Activated effector memory CD4-positive, alpha-beta T cell treated with anti-CD3 and anti-CD28 coated beads, Interleukin-2, amount 50 U/mL, for 16 hours (primary cell): ENCODE results near the gene DLST.

Experiments
- DNase-seq: peaks from one replicate; pipeline ENCODE4 v3.0.0-alpha.2; 2020

DLST gene

DNA sequence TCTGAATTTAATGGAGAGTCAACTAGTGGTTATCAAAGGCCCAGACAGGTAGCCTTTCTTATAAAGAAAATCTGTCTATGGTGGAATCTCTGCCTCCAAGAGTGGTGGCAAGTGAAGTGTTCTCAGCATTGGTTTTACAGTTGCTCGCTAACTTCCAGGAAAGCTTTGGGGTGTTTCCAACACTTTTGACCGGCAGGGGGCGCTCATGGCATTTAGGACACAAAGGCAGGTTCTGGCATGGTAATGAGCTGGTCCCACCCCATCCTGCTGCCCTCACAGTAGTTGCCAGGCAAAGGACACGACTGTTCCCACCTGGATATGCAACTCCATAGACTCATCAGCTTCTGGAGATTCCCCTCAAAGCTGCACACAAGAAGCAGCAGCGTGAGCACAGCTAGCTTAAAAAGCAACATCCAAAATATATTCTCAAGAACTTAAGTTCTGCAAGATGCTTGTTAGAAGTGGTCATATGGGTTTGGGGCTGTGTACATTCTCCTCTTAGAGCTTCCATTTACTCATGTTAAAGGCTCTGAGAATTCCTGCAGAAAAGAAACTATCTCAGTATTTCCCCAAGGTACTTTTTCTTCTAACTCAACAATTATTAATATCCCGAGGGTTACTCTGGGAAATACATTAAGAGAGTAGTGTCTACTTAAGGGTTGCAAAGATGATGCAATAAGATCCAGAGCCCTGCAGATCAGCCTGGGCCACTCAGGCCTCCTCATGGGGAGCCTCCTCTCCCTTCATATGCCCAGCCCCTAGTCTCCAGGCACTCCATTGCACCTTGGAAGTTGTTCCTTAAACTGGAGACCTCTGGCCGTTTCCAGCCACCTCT lies 20.6 kb upstream of the DLST start:
- DNase-seq, result peak; percentile 97

DNA sequence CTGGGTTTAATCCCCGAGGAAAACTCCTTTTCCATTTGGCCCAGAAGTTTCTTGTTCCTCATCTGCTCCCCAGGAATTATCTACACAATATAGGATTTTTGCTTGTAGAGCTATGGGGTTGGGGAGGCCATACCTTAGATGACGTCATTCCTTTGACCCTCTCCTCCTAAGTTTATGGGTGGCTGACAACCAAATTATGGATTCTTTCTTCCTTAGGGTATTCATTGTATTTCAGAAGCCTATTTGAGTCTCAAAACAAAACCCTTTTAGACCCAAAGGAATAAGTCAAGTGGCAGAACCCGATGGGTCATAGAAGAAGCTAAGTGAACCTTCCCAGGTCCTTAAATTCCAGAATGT lies 20.0 kb upstream of the DLST start:
- DNase-seq, result no peak

DNA sequence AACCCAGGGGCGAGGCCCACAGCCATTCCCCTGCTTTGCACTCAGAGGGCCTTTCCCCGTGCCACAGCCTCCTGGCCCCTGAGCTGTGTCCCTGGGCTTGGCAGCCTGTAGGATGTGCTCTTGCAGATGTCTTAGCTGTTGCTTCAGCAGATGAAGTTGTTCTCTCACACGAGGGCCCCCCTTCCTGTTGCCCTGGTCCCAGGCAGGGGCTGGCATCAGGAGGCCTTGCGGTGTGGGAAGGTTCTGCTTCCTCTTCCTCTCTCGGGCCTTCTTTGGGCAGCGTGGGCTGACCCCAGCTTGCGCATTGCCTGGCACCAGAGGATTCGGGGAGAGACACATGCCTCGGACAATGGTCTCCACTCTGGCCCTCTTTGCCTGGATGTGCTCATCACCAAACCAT lies 18.4 kb upstream of the DLST start:
- no peak for DNase-seq

GRCh38 chr14:74864198-74864597 lies 17.5 kb upstream of the DLST start:
- no peak for DNase-seq

GRCh38 chr14:74865156-74865555 lies 16.6 kb upstream of the DLST start:
- no peak for DNase-seq

DNA sequence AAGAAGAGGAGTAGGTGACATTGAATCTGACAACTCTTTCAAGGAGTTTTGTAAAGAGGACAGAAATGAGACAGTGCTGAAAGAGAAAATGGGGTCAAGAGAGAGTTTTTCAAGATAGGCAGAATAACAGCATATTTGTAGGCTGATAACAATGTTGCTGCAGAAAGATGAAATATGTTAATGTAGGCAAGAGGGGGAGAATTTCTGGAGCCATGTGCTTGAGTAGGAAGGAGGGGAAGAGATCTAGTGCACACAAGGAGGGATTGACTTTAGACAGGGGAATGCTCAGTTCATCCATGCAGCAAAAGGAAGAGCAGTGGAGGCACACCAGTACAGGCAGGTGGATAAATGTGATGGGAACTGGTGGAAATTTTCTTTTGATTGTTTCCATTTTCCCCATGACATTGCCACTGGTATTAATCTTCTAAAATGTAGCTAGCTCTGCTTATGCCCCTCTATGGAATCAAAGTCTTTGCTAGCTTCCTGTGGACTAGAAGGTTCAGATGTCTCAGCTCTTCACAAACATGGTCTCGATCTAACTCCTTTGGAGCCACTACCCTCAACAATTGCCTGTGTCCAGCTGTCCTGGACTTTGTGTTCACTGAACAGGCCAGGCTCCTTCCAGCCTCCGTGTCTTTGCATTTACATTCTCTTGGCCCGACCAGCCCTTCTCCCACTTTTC lies 14.9 kb upstream of the DLST start:
- no peak for DNase-seq

GRCh38 chr14:74867673-74868072 lies 14.0 kb upstream of the DLST start:
- DNase-seq, result peak; percentile 80

- no peak for DNase-seq
Measured at GRCh38 chr14:74868739-74869138, 13.0 kb upstream of the DLST start.

DNA sequence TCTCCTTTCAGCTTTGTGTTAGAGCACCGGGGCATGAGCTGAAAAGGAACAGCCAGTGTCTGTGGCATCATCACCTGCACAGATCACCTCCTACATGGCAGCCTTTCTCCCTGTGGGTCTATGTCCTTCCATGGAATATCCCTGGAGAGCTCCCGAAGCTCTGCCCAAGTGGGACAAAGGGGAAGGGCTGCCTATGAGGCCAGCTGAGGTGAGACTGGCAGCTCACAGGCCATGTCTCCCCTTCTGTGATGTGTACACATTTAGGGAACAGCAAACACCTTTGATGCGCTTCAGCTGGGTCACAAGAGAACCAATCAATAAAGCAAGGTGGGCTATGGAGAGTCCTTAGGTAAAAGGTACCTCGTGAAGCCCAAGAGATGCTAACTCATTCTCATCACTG lies 9.9 kb upstream of the DLST start:
- no peak for DNase-seq

- no peak for DNase-seq
Measured at GRCh38 chr14:74875204-74875603, 6.5 kb upstream of the DLST start.

- peak; percentile 70 for DNase-seq
Measured at GRCh38 chr14:74875941-74876913, 5.5 kb upstream of the DLST start, which contains the start of gene PROX2. TSS of gene PROX2 (minus strand) at chr14:74876145. CDS start at chr14:74863834, 12,311 bp downstream.

GRCh38 chr14:74879427-74880182 lies 2.1 kb upstream of the DLST start:
- DNase-seq, result no peak

DNA sequence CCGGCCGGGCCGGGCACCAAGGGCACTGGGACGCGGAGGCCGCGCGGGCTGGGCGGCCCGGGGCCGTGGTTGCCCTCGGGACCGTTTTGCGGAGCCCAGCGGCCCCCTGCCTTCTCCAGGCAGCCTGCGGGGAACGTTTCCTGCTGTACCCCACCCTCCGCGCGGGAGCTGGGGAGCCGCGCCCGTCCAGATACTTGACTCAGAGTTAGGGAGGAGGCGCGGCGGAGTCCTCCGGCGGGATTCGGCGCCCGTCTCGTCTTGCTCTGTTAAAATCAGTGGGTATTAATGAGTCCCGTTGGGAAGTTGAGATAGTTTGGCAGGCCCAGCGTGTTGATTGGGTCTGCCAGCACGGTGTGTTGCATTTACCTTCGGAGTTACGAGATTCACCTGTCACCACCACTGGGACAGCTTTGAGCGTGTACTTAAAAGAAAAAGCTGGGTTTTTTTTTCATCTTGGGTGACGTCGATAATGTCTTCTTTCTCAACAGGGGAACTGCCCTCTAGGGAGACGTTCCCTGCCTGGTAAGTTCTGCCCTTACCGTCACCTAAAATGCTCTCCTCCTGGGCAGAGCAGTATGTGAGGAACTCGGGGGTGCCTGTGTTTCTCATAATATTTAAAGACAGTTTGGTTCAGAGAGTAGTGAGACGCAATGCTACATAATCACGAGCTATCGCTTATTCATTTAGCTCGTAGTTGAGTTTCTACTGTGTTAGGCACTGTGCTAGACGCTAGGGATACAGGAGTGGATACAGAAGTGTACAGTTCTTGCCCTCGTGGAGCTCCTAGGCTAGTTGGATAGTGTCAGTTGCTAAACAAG lies 596 bp downstream of the DLST start:
- peak; percentile 85 for DNase-seq

- no peak for DNase-seq
Measured at GRCh38 chr14:74886001-74886400, 4.3 kb downstream of the DLST start.

- no peak for DNase-seq
Measured at GRCh38 chr14:74888164-74889158, 6.7 kb downstream of the DLST start.

DNA sequence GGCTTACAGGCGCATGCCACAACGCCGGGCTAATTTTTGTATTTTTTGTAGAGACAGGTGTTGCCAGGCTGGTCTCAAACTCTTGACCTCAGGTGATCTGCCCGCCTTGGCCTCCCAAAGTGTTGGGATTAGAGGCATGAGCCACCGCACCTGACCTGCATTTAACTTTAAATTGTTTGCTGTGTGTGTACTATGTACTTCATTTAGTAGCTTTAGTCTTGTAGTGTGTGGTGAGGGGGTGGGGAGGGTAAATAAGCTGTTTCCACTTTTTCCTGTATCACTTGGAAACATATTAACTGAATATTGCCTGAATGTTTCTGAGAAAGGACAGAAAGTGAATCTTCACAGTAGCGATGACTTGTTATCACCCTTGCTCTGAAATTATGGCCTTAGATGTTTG lies 8.5 kb downstream of the DLST start:
- DNase-seq, result no peak

- DNase-seq, result no peak
Measured at GRCh38 chr14:74891870-74892269, 10.2 kb downstream of the DLST start.

GRCh38 chr14:74892745-74893144 lies 11.0 kb downstream of the DLST start:
- DNase-seq, result no peak

DNA sequence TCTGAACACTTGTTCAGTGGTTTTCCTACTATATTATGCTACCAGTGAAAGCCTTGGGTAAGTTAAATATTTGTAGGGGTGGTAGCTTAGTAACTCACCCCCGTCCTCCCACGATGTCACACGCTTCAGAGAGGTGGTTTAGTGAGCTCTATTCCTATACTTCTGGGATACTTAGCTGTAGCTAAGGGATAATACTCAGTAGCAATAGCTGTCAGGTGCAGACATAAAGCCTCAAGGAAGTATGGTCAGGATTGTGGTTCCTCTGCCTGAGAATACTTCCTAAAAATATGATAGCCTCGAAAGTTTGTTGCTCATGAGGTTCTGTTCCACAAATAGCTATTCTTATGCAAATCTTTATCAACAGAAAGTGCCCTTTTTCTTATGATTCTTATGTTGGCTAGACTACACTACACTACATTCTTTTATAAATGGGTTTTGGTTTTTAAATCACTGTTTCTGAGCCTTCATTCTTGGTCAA lies 11.9 kb downstream of the DLST start:
- DNase-seq, result no peak

- DNase-seq, result no peak
Measured at GRCh38 chr14:74896400-74896799, 14.7 kb downstream of the DLST start.
